Measurements from ENCODE around the gene VAMP2. TPM values are rescaled to one million over a fixed set of nuclear protein-coding genes. Genes with fewer than 3 reads are reported as not detected.

VAMP2 gene
- total and polyA plus RNA-seq, 9 of the 15 experiments (the other 6 are each of a cell fraction or from before 2014, with no cell fraction given), result 2.3 to 31.8 (median 6.0) TPM

GRCh38 chr17:8120520-8121406 is 42.0 kb downstream of the VAMP2 start (continued):
- TF ChIP-seq POLR2H (tag; IDR thresholded peaks at IDR 0.05; ENCODE audit: low read depth), result peak; percentile 87
- TF ChIP-seq NBN (IDR thresholded peaks at IDR 0.05; ENCODE audit: low read depth), result 0 out of 2 replicates have a peak, but pooled peaks have one; percentile 59
- no peak for TF ChIP-seq MTA2 (IDR thresholded peaks at IDR 0.05; ENCODE audit: low read depth)
- 0 out of 2 replicates have a peak, but pooled peaks have one; percentile 18 for TF ChIP-seq HDAC2 (IDR thresholded peaks at IDR 0.05)
- TF ChIP-seq RB1 (IDR thresholded peaks at IDR 0.05; ENCODE audit: low read depth), result 0 out of 2 replicates have a peak, but pooled peaks have one; percentile 11
- no peak for TF ChIP-seq SMARCE1 (IDR thresholded peaks at IDR 0.05)
- no peak for TF ChIP-seq TFE3 (CRISPR knock-in tag; IDR thresholded peaks at IDR 0.05)
- TF ChIP-seq CTCF (IDR thresholded peaks at IDR 0.05 in 2 of 3, conservative IDR thresholded peaks at IDR 0.05 in 1 of 3; ENCODE audit: insufficient read depth in 2 of 3, low read depth in 1 of 3, low read length in 3 of 3), result peak; percentile 5 to 61 (median 35); a peak in 5 of 6 replicates
- TF ChIP-seq ZEB2 (IDR thresholded peaks at IDR 0.05), result 0 out of 2 replicates have a peak, but pooled peaks have one; percentile 42
- TF ChIP-seq BMI1 (IDR thresholded peaks at IDR 0.05; ENCODE audit: low read length), result no peak
- TF ChIP-seq ASH1L (IDR thresholded peaks at IDR 0.05; ENCODE audit: borderline replicate concordance, low read depth, partially characterized antibody), result no peak
- TF ChIP-seq GABPA (tag; conservative IDR thresholded peaks at IDR 0.05; ENCODE audit: low read depth), result peak; percentile 58
- TF ChIP-seq BRF2 (IDR thresholded peaks at IDR 0.05; ENCODE audit: borderline replicate concordance, insufficient read depth, insufficient read length), result no peak
